ENCODE measurements around the gene FAM50B. TPM values are rescaled to one million over a fixed set of nuclear protein-coding genes. Genes with fewer than 3 reads are reported as not detected.

FAM50B gene
- total and polyA plus RNA-seq, 10 of the 15 experiments (the other 5 are each of a cell fraction or from before 2014, with no cell fraction given): 0.58 to 10.2 (median 5.9) TPM

DNA sequence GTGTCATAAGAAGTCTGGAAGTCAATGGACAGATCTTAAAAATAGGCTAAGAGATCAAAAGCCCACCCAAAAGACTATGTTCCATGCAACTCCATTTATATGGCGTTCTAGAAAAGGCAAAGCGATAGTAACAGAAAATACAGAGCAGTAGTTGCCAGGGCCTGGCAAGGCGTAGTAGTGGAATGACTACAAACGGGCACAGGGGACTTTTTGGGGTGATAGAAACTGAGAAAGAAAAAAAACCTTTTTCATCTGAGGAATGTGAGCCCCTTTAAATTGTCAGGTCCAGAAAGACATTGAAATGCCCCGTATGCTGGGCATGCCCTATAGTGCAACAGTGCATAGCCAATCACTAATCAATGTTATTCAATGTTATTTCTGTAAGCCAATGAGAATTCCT lies 47.2 kb upstream of the FAM50B start (continued):
- TF ChIP-seq, protein P1, sequence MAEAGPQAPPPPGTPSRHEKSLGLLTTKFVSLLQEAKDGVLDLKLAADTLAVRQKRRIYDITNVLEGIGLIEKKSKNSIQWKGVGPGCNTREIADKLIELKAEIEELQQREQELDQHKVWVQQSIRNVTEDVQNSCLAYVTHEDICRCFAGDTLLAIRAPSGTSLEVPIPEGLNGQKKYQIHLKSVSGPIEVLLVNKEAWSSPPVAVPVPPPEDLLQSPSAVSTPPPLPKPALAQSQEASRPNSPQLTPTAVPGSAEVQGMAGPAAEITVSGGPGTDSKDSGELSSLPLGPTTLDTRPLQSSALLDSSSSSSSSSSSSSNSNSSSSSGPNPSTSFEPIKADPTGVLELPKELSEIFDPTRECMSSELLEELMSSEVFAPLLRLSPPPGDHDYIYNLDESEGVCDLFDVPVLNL (IDR thresholded peaks at IDR 0.05; ENCODE audit: low read depth, low read length): no peak
- TF ChIP-seq ETV6 (conservative IDR thresholded peaks at IDR 0.05 in 1 of 2, IDR thresholded peaks at IDR 0.05 in 1 of 2; ENCODE audit: borderline replicate concordance in 1 of 2, low read depth in 1 of 2): no peak; a peak in 1 of 4 replicates
- no peak for TF ChIP-seq CEBPB (IDR thresholded peaks at IDR 0.05; ENCODE audit: borderline replicate concordance in 1 of 2, low read depth in 2 of 2, low read length in 2 of 2)
- no peak for TF ChIP-seq RB1 (IDR thresholded peaks at IDR 0.05; ENCODE audit: borderline replicate concordance)
- no peak for TF ChIP-seq ATF7 (IDR thresholded peaks at IDR 0.05; ENCODE audit: low read depth)
- TF ChIP-seq NRF1 (conservative IDR thresholded peaks at IDR 0.05; ENCODE audit: low read depth, low read length): no peak
- TF ChIP-seq CEBPZ (IDR thresholded peaks at IDR 0.05; ENCODE audit: low read depth, low read length): no peak
- TF ChIP-seq NBN (IDR thresholded peaks at IDR 0.05): no peak
- no peak for TF ChIP-seq SPI1 (IDR thresholded peaks at IDR 0.05; ENCODE audit: borderline replicate concordance, insufficient read depth, low read depth, low read length)
- TF ChIP-seq MAX (IDR thresholded peaks at IDR 0.05; ENCODE audit: low read depth, low read length): no peak
- TF ChIP-seq WRNIP1 (IDR thresholded peaks at IDR 0.05; ENCODE audit: borderline replicate concordance, low read depth, low read length): no peak
- TF ChIP-seq SUPT20H (IDR thresholded peaks at IDR 0.05; ENCODE audit: borderline replicate concordance, control insufficient read depth, low read depth, low read length): no peak
- no peak for TF ChIP-seq GATAD2B (conservative IDR thresholded peaks at IDR 0.05; ENCODE audit: low read depth)
- no peak for TF ChIP-seq LARP7 (IDR thresholded peaks at IDR 0.05)
- no peak for TF ChIP-seq RCOR1 (conservative IDR thresholded peaks at IDR 0.05; ENCODE audit: low read depth, low read length)
- TF ChIP-seq SREBF2 (IDR thresholded peaks at IDR 0.05; ENCODE audit: low read length): no peak
- no peak for TF ChIP-seq SREBF1 (IDR thresholded peaks at IDR 0.05; ENCODE audit: low read length)
- no peak for TF ChIP-seq GABPA (IDR thresholded peaks at IDR 0.05; ENCODE audit: low read depth)
- TF ChIP-seq CHD1 (IDR thresholded peaks at IDR 0.05; ENCODE audit: low read depth, low read length): no peak
- peak; percentile 29; the same call in 1 of the 2 replicates for TF ChIP-seq ZNF384 (IDR thresholded peaks at IDR 0.05; ENCODE audit: borderline replicate concordance, low read depth, low read length)
- TF ChIP-seq, protein P2, sequence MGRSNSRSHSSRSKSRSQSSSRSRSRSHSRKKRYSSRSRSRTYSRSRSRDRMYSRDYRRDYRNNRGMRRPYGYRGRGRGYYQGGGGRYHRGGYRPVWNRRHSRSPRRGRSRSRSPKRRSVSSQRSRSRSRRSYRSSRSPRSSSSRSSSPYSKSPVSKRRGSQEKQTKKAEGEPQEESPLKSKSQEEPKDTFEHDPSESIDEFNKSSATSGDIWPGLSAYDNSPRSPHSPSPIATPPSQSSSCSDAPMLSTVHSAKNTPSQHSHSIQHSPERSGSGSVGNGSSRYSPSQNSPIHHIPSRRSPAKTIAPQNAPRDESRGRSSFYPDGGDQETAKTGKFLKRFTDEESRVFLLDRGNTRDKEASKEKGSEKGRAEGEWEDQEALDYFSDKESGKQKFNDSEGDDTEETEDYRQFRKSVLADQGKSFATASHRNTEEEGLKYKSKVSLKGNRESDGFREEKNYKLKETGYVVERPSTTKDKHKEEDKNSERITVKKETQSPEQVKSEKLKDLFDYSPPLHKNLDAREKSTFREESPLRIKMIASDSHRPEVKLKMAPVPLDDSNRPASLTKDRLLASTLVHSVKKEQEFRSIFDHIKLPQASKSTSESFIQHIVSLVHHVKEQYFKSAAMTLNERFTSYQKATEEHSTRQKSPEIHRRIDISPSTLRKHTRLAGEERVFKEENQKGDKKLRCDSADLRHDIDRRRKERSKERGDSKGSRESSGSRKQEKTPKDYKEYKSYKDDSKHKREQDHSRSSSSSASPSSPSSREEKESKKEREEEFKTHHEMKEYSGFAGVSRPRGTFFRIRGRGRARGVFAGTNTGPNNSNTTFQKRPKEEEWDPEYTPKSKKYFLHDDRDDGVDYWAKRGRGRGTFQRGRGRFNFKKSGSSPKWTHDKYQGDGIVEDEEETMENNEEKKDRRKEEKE (IDR thresholded peaks at IDR 0.05): no peak
- no peak for TF ChIP-seq JUND (IDR thresholded peaks at IDR 0.05; ENCODE audit: low read depth, low read length)
- TF ChIP-seq RFX5 (IDR thresholded peaks at IDR 0.05; ENCODE audit: low read depth, low read length): no peak
- no peak for TF ChIP-seq ZZZ3 (IDR thresholded peaks at IDR 0.05; ENCODE audit: control insufficient read depth, insufficient read length, low read depth)
- peak; percentile 85 for TF ChIP-seq IRF4 (IDR thresholded peaks at IDR 0.05; ENCODE audit: low read depth, low read length)
- no peak for TF ChIP-seq SIX5 (IDR thresholded peaks at IDR 0.05; ENCODE audit: low read depth, low read length, severe bottlenecking)

Data from GM12878 (cell line).